HepG2 (cell line): ENCODE results near the gene RPS25. TPM values are rescaled to one million over a fixed set of nuclear protein-coding genes. Genes with fewer than 3 reads are reported as not detected.
A peak's percentile ranks its signal among the peaks of the same experiment; 100 is the strongest.

Experiments used
- AGO1 ChIP-seq: fragments of 200-400 bp; formaldehyde crosslinking; IDR thresholded peaks from 2 replicates; pipeline ENCODE4 v1.6.1; 2017; ENCODE audit warnings: mild to moderate bottlenecking, low read depth, low read length, moderate library complexity; ENCODE audit not compliant: poor library complexity, severe bottlenecking
- CEBPZ ChIP-seq: IDR thresholded peaks from 2 replicates; pipeline ENCODE4 v1.6.1; 2012; ENCODE audit warnings: low read length, improper control_type of control experiment
- HNF1B ChIP-seq: sonication (generic); formaldehyde crosslinking; IDR thresholded peaks from 2 replicates; pipeline ENCODE4 v1.5.1; 2020; ENCODE audit warnings: mild to moderate bottlenecking, moderate library complexity, missing genetic modification reagents
- HNRNPK ChIP-seq: fragments of 200-400 bp; formaldehyde crosslinking; IDR thresholded peaks from 2 replicates; pipeline ENCODE4 v1.6.1; 2018; ENCODE audit warnings: low read length, low read depth, moderate library complexity, mild to moderate bottlenecking; ENCODE audit not compliant: poor library complexity, severe bottlenecking
- KMT2B ChIP-seq: IDR thresholded peaks from 2 replicates; pipeline ENCODE4 v1.6.1; 2016; ENCODE audit warnings: missing genetic modification reagents, missing compliant biosample characterization
- MAFG ChIP-seq: sonication (generic); formaldehyde crosslinking; IDR thresholded peaks from 2 replicates; pipeline ENCODE4 v1.5.1; 2020; ENCODE audit warnings: mild to moderate bottlenecking, missing genetic modification reagents
- MIXL1 ChIP-seq: IDR thresholded peaks from 2 replicates; pipeline ENCODE4 v1.6.1; 2016
- NCOA2 ChIP-seq: sonication (generic); formaldehyde crosslinking; IDR thresholded peaks from 2 replicates; pipeline ENCODE4 v1.8.0; 2022; ENCODE audit warnings: inconsistent platforms
- PRDM4 ChIP-seq: sonication (generic); formaldehyde crosslinking; IDR thresholded peaks from 2 replicates; pipeline ENCODE4 v1.9.0; 2021; ENCODE audit warnings: missing genetic modification reagents, borderline replicate concordance
- RXRA ChIP-seq: sonication (generic); formaldehyde crosslinking; IDR thresholded peaks from 2 replicates; pipeline ENCODE4 v1.5.1; 2020; ENCODE audit warnings: missing genetic modification reagents
- SOX5 ChIP-seq: IDR thresholded peaks from 2 replicates; pipeline ENCODE4 v1.6.1; 2016; ENCODE audit warnings: borderline replicate concordance
- ZMYM4 ChIP-seq: sonication (generic); formaldehyde crosslinking; IDR thresholded peaks from 2 replicates; pipeline ENCODE4 v1.8.1; 2023; ENCODE audit warnings: mild to moderate bottlenecking, missing genetic modification reagents
- ZNF232 ChIP-seq: sonication (generic); formaldehyde crosslinking; IDR thresholded peaks from 2 replicates; pipeline ENCODE4 v1.4.0; 2020; ENCODE audit warnings: missing genetic modification reagents, borderline replicate concordance
- ZNF572 ChIP-seq: sonication (generic); formaldehyde crosslinking; IDR thresholded peaks from 2 replicates; pipeline ENCODE4 v1.5.1; 2020; ENCODE audit warnings: mild to moderate bottlenecking, missing genetic modification reagents
- ZNF761 ChIP-seq: sonication (generic); formaldehyde crosslinking; conservative IDR thresholded peaks from 2 replicates; pipeline ENCODE4 v1.4.0; 2020; ENCODE audit warnings: mild to moderate bottlenecking, missing genetic modification reagents
- ZSCAN21 ChIP-seq: sonication (generic); formaldehyde crosslinking; IDR thresholded peaks from 2 replicates; pipeline ENCODE4 v1.8.0; 2022; ENCODE audit warnings: mild to moderate bottlenecking, missing genetic modification reagents, moderate library complexity, borderline replicate concordance
- polyA plus RNA-seq, 8 experiments: library from polyadenylated mRNA; depleted of rRNA in 3 of 8; stranded (reverse) in 7 of 8; unstranded in 1 of 8; fragments of >200 nt; fragmentation: Illumina TruSeq in 4 of 8; extraction: Trizol in 4 of 8; gene quantifications; 2 replicates each; pipeline versions ENCODE4 v1.2.1 to v1.2.3, GENCODE V29; 2011 to 2016; ENCODE audit warnings: low read depth in 4 of 8, missing spikeins in 1 of 8, mixed read lengths in 1 of 8; ENCODE audit not compliant: insufficient read depth in 1 of 8
- total RNA-seq, 5 experiments: library from RNA; depleted of rRNA; stranded (reverse); fragments of >200 nt; fragmentation: Illumina TruSeq; extraction: Trizol; gene quantifications; 2 replicates each; pipeline ENCODE4 v1.2.3, GENCODE V29; 2016; ENCODE audit warnings: low read depth in 1 of 5
- TF ChIP-seq, protein P1 (sequence below): sonication (generic); formaldehyde crosslinking; IDR thresholded peaks from 2 replicates; pipeline ENCODE4 v1.4.0; 2020; ENCODE audit warnings: missing genetic modification reagents
- TF ChIP-seq, protein P2 (sequence below): sonication (generic); formaldehyde crosslinking; IDR thresholded peaks from 2 replicates; pipeline ENCODE4 v1.4.0; 2020; ENCODE audit warnings: missing genetic modification reagents

Gene RPS25
- total and polyA plus RNA-seq, 2 of the 13 experiments (the other 11 are each of a cell fraction or from before 2014, with no cell fraction given): 839 to 1,415 TPM

DNA sequence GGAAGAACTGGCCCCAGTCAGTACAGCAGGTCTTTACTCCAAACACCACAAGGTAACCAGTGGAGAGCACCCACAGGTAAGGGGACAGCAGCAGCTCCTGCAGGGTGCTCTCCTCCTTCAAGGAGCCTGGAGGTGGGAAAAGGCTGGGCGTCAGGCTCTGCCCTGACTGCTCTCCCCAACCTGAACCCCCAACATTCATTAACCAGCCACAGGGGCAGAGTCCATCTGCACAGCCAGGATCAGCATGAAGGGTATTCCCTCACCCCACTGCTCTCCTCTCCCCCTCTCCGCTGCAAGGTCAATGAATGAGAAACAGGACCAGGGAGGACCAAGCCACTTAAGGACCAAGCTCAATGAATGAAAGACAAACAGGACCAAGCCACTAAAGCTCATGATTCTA is 8.8 kb upstream of the RPS25 start (continued):
- TF ChIP-seq ZNF761 (CRISPR knock-in tag) (no peak), RXRA (0 out of 2 replicates have a peak, but pooled peaks have one; percentile 16), MAFG (no peak), HNF1B (CRISPR knock-in tag) (peak; percentile 92), HNRNPK (no peak), PRDM4 (CRISPR knock-in tag) (no peak), ZMYM4 (CRISPR knock-in tag) (no peak), ZNF232 (CRISPR knock-in tag) (no peak), AGO1 (no peak), ZNF572 (no peak), ZSCAN21 (CRISPR knock-in tag) (0 out of 2 replicates have a peak, but pooled peaks have one; percentile 60), NCOA2 (CRISPR knock-in tag) (peak; percentile 42; the same call in 1 of the 2 replicates), CEBPZ (no peak), KMT2B (CRISPR knock-in tag) (no peak), SOX5 (CRISPR knock-in tag) (no peak), MIXL1 (CRISPR knock-in tag) (peak; percentile 31; the same call in 1 of the 2 replicates)
- TF ChIP-seq, protein P1, sequence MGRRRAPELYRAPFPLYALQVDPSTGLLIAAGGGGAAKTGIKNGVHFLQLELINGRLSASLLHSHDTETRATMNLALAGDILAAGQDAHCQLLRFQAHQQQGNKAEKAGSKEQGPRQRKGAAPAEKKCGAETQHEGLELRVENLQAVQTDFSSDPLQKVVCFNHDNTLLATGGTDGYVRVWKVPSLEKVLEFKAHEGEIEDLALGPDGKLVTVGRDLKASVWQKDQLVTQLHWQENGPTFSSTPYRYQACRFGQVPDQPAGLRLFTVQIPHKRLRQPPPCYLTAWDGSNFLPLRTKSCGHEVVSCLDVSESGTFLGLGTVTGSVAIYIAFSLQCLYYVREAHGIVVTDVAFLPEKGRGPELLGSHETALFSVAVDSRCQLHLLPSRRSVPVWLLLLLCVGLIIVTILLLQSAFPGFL (CRISPR knock-in tag): no peak
- TF ChIP-seq, protein P2, sequence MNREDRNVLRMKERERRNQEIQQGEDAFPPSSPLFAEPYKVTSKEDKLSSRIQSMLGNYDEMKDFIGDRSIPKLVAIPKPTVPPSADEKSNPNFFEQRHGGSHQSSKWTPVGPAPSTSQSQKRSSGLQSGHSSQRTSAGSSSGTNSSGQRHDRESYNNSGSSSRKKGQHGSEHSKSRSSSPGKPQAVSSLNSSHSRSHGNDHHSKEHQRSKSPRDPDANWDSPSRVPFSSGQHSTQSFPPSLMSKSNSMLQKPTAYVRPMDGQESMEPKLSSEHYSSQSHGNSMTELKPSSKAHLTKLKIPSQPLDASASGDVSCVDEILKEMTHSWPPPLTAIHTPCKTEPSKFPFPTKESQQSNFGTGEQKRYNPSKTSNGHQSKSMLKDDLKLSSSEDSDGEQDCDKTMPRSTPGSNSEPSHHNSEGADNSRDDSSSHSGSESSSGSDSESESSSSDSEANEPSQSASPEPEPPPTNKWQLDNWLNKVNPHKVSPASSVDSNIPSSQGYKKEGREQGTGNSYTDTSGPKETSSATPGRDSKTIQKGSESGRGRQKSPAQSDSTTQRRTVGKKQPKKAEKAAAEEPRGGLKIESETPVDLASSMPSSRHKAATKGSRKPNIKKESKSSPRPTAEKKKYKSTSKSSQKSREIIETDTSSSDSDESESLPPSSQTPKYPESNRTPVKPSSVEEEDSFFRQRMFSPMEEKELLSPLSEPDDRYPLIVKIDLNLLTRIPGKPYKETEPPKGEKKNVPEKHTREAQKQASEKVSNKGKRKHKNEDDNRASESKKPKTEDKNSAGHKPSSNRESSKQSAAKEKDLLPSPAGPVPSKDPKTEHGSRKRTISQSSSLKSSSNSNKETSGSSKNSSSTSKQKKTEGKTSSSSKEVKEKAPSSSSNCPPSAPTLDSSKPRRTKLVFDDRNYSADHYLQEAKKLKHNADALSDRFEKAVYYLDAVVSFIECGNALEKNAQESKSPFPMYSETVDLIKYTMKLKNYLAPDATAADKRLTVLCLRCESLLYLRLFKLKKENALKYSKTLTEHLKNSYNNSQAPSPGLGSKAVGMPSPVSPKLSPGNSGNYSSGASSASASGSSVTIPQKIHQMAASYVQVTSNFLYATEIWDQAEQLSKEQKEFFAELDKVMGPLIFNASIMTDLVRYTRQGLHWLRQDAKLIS (CRISPR knock-in tag): no peak
